ENCODE measurements around the gene ANKS1A.

Gene ANKS1A

DNA sequence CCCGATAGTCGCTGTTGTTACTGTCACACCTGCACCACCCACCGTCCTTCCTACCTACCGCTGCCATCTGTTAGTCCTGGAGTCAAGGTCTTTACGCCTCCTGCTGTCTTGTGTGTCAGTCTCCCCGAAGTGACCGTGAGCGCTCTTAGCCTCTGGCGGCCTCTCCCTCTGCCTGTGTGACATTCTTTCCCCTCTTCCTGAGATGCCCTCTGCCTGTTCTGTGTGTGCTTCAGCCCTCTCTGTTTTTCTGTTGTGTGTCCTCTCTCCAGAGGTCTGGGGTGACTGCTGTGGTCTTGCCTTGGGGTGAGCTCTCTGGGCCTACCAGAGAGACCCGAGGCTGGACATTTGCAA, 197.2 kb downstream of the ANKS1A start:
- no peak overlapping the region for H3K27ac ChIP-seq (ENCODE audit: poor library complexity, severe bottlenecking)
- H3K36me3 ChIP-seq (ENCODE audit: low read depth): 0 out of 2 replicates have a peak, but pooled peaks cover 9% of the 10 kb centered on the region
- H3K9me3 ChIP-seq (ENCODE audit: severe bottlenecking): no peaks in the 10 kb centered on the region
- no peaks in the 10 kb centered on the region for H3K4me1 ChIP-seq (ENCODE audit: insufficient read depth, poor library complexity, severe bottlenecking)
- no peak for TF ChIP-seq CTCF (IDR thresholded peaks at IDR 0.05; ENCODE audit: poor library complexity, severe bottlenecking)
- DNase-seq (ENCODE audit: low spot score): no peak
- ATAC-seq (ENCODE audit: low read depth): no peak
- no peak overlapping the region for H3K4me3 ChIP-seq (ENCODE audit: severe bottlenecking)
- H3K27me3 ChIP-seq (ENCODE audit: insufficient read depth, poor library complexity, severe bottlenecking): no peaks in the 10 kb centered on the region

- ATAC-seq (ENCODE audit: low read depth): no peak
- no peak for TF ChIP-seq CTCF (IDR thresholded peaks at IDR 0.05; ENCODE audit: poor library complexity, severe bottlenecking)
- Histone ChIP-seq H3K36me3 (ENCODE audit: low read depth) (0 out of 2 replicates have a peak, but pooled peaks cover 9% of the 10 kb centered on the region), H3K4me1 (ENCODE audit: insufficient read depth, poor library complexity, severe bottlenecking) (no peaks in the 10 kb centered on the region), H3K27ac (ENCODE audit: poor library complexity, severe bottlenecking) (no peak overlapping the region), H3K9me3 (ENCODE audit: severe bottlenecking) (no peaks in the 10 kb centered on the region), H3K4me3 (ENCODE audit: severe bottlenecking) (no peak overlapping the region), H3K27me3 (ENCODE audit: insufficient read depth, poor library complexity, severe bottlenecking) (no peaks in the 10 kb centered on the region)
- DNase-seq (ENCODE audit: low spot score): no peak
Observed at GRCh38 chr6:35086636-35087360, 197.7 kb downstream of the ANKS1A start.

- H3K9me3 ChIP-seq (ENCODE audit: severe bottlenecking): no peaks in the 10 kb centered on the region
- no peaks in the 10 kb centered on the region for H3K4me1 ChIP-seq (ENCODE audit: insufficient read depth, poor library complexity, severe bottlenecking)
- H3K4me3 ChIP-seq (ENCODE audit: severe bottlenecking): no peak overlapping the region
- H3K36me3 ChIP-seq (ENCODE audit: low read depth): 0 out of 2 replicates have a peak, but pooled peaks cover 9% of the 10 kb centered on the region
- H3K27ac ChIP-seq (ENCODE audit: poor library complexity, severe bottlenecking): no peak overlapping the region
- ATAC-seq (ENCODE audit: low read depth) (no peak), DNase-seq (ENCODE audit: low spot score) (no peak)
- no peaks in the 10 kb centered on the region for H3K27me3 ChIP-seq (ENCODE audit: insufficient read depth, poor library complexity, severe bottlenecking)
- TF ChIP-seq CTCF (IDR thresholded peaks at IDR 0.05; ENCODE audit: poor library complexity, severe bottlenecking): no peak
Observed at GRCh38 chr6:35087361-35088280, 198.6 kb downstream of the ANKS1A start.

DNA sequence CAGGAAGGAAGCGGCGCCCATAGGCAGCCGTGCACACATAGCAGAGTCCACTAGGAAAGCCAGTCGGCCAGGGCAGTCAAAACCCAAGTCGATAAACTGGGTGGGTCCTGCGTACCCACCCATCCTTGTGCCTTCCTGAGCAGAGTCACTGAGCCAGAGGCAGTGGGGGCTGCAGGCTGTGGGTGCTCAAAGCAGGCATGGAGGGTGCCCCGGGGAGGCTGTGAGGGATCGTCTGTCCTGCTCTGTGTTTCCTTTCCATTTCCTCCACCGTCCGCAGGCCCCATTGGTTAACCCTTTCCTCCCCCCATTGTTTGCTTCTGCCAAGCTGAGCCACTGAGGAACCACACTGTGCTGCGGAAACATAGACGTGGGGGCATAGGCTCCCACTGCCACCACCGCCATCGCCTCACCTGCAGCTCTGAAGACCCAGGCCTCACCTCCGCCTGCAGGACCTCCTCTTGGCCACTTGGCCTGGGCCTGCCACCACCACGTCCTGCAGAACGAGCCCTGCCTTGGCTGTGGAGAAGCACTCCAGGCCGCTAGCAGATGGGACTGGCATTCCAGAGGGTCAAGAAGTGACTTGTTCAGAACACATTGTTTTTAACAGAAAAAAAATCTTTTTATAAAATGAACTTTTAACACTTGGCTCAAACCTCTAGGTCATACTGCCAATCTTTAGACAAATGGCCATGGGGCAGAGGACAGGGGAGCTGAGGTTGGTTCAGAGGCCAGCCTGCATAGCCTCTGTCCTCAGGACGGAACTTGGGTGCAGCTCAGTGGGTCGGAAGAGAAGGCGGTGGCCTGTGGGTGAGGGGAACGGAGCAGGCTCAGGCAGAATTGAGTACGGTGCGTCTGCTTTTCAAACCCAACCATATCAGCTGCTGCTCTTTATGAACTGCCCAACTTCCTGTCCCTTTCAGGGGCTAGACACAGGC, 199.5 kb downstream of the ANKS1A start:
- H3K27me3 ChIP-seq (ENCODE audit: insufficient read depth, poor library complexity, severe bottlenecking): no peaks in the 10 kb centered on the region
- DNase-seq (ENCODE audit: low spot score): no peak
- no peak overlapping the region for H3K27ac ChIP-seq (ENCODE audit: poor library complexity, severe bottlenecking)
- no peaks in the 10 kb centered on the region for H3K4me1 ChIP-seq (ENCODE audit: insufficient read depth, poor library complexity, severe bottlenecking)
- ATAC-seq (ENCODE audit: low read depth): no peak
- no peak overlapping the region for H3K4me3 ChIP-seq (ENCODE audit: severe bottlenecking)
- 0 out of 2 replicates have a peak, but pooled peaks cover 3% of the 10 kb centered on the region for H3K36me3 ChIP-seq (ENCODE audit: low read depth)
- H3K9me3 ChIP-seq (ENCODE audit: severe bottlenecking): no peaks in the 10 kb centered on the region
- TF ChIP-seq CTCF (IDR thresholded peaks at IDR 0.05; ENCODE audit: poor library complexity, severe bottlenecking): no peak
